22Rv1 (cell line): ENCODE measurements around the gene SERTAD1.

Experiments used
- CTCF ChIP-seq: fragments of 450-650 bp; IDR thresholded peaks from 2 replicates; pipeline ENCODE4 v1.5.1; 2017; ENCODE audit warnings: mild to moderate bottlenecking
- ZFX ChIP-seq: fragments of 450-650 bp; IDR thresholded peaks from 2 replicates; pipeline ENCODE4 v1.6.1; 2017; ENCODE audit warnings: antibody characterized with exemption, borderline replicate concordance

- peak; percentile 93 for TF ChIP-seq CTCF
- TF ChIP-seq ZFX = no peak
These were observed at the start of gene SERTAD1 for GRCh38 chr19:40425450-40426287.
